NT2/D1 (cell line): ENCODE data around the gene FGD5.

ENCODE experiments used
- DNase-seq: peaks from one replicate; pipeline ENCODE4 v3.0.0-alpha.2; 2011; ENCODE audit warnings: low read depth, low spot score
- H3K27me3 ChIP-seq: 2 replicates; pipeline ENCODE4 v1.6.0; 2011; ENCODE audit warnings: mild to moderate bottlenecking; ENCODE audit not compliant: insufficient read length, insufficient read depth
- H3K36me3 ChIP-seq: 2 replicates; pipeline ENCODE4 v1.6.1; 2011; ENCODE audit warnings: mild to moderate bottlenecking, low read length, mixed read lengths; ENCODE audit not compliant: insufficient read depth, insufficient read length
- H3K4me1 ChIP-seq: 2 replicates; pipeline ENCODE4 v1.5.1; 2011; ENCODE audit not compliant: insufficient read depth, insufficient read length
- H3K4me3 ChIP-seq: 2 replicates; pipeline ENCODE4 v1.5.1; 2011; ENCODE audit warnings: low read depth; ENCODE audit not compliant: insufficient read length
- H3K9ac ChIP-seq: 2 replicates; pipeline ENCODE4 v1.6.0; 2011; ENCODE audit warnings: low read depth; ENCODE audit not compliant: insufficient read length
- H3K9me3 ChIP-seq: 2 replicates; pipeline ENCODE4 v1.5.1; 2011; ENCODE audit warnings: mild to moderate bottlenecking, low read length; ENCODE audit not compliant: insufficient read depth
- SUZ12 ChIP-seq: IDR thresholded peaks from 2 replicates; pipeline ENCODE4 v1.6.1; 2011; ENCODE audit not compliant: insufficient read length, insufficient read depth; ENCODE audit errors: extremely low read depth
- YY1 ChIP-seq: IDR thresholded peaks from 2 replicates; pipeline ENCODE4 v1.6.1; 2011; ENCODE audit not compliant: insufficient read length, insufficient read depth
- ZNF274 ChIP-seq: IDR thresholded peaks from 2 replicates; pipeline ENCODE4 v1.6.1; 2011; ENCODE audit warnings: mild to moderate bottlenecking, low read depth, low read length

Gene FGD5

GRCh38 chr3:14867936-14868570 is 49.3 kb downstream of the FGD5 start:
- peaks cover 13% of the 10 kb centered on the region for H3K4me1 ChIP-seq
- H3K27me3 ChIP-seq, result no peaks in the 10 kb centered on the region
- TF ChIP-seq YY1, result no peak
- TF ChIP-seq SUZ12, result no peak
- no peak for TF ChIP-seq ZNF274
- H3K4me3 ChIP-seq, result no peak overlapping the region
- peaks cover 20% of the 10 kb centered on the region for H3K36me3 ChIP-seq
- H3K9ac ChIP-seq, result no peak overlapping the region
- no peak for DNase-seq
- H3K9me3 ChIP-seq, result no peaks in the 10 kb centered on the region

GRCh38 chr3:14869917-14870782 is 51.4 kb downstream of the FGD5 start:
- DNase-seq, result no peak
- Histone ChIP-seq H3K4me1 (peaks cover 3% of the 10 kb centered on the region), H3K27me3 (no peaks in the 10 kb centered on the region), H3K36me3 (peaks cover 16% of the 10 kb centered on the region), H3K4me3 (no peak overlapping the region), H3K9me3 (no peaks in the 10 kb centered on the region), H3K9ac (no peak overlapping the region)
- TF ChIP-seq SUZ12, result no peak
- no peak for TF ChIP-seq YY1
- TF ChIP-seq ZNF274, result no peak

GRCh38 chr3:14870783-14871060 is 52.0 kb downstream of the FGD5 start:
- TF ChIP-seq YY1 (no peak), SUZ12 (no peak), ZNF274 (no peak)
- Histone ChIP-seq H3K9me3 (no peaks in the 10 kb centered on the region), H3K27me3 (no peaks in the 10 kb centered on the region), H3K4me1 (peaks cover 3% of the 10 kb centered on the region), H3K36me3 (peaks cover 13% of the 10 kb centered on the region), H3K9ac (no peak overlapping the region), H3K4me3 (no peak overlapping the region)
- no peak for DNase-seq

GRCh38 chr3:14871456-14872200 is 52.9 kb downstream of the FGD5 start:
- Histone ChIP-seq H3K4me3 (no peak overlapping the region), H3K4me1 (peaks cover 3% of the 10 kb centered on the region), H3K27me3 (no peaks in the 10 kb centered on the region), H3K9me3 (no peaks in the 10 kb centered on the region), H3K9ac (no peak overlapping the region), H3K36me3 (peaks cover 8% of the 10 kb centered on the region)
- DNase-seq, result no peak
- TF ChIP-seq ZNF274 (no peak), SUZ12 (no peak), YY1 (no peak)

- Histone ChIP-seq H3K9me3 (no peaks in the 10 kb centered on the region), H3K4me3 (no peak overlapping the region), H3K36me3 (peaks cover 6% of the 10 kb centered on the region), H3K27me3 (no peaks in the 10 kb centered on the region), H3K9ac (no peak overlapping the region), H3K4me1 (peaks cover 3% of the 10 kb centered on the region)
- TF ChIP-seq SUZ12, result no peak
- DNase-seq, result no peak
These were observed 53.9 kb downstream of the FGD5 start for GRCh38 chr3:14872706-14873105.

- no peaks in the 10 kb centered on the region for H3K27me3 ChIP-seq
- peaks cover 10% of the 10 kb centered on the region for H3K4me1 ChIP-seq
- TF ChIP-seq YY1, result no peak
- TF ChIP-seq SUZ12, result no peak
- TF ChIP-seq ZNF274, result no peak
- no peak overlapping the region for H3K9ac ChIP-seq
- peaks cover 8% of the 10 kb centered on the region for H3K36me3 ChIP-seq
- no peak for DNase-seq
- H3K4me3 ChIP-seq, result no peak overlapping the region
- no peaks in the 10 kb centered on the region for H3K9me3 ChIP-seq
These were observed 56.0 kb downstream of the FGD5 start for GRCh38 chr3:14874784-14875183.
